Sigmoid colon (tissue), 7 donors: ENCODE results near the gene BSND. TPM values are rescaled to one million over a fixed set of nuclear protein-coding genes. Genes with fewer than 3 reads are reported as not detected.

Source experiments
- DNase-seq: peaks from one replicate; pipeline ENCODE4 v3.0.0-alpha.2; 2019
- H3K27ac ChIP-seq, 4 donors: fragments of 200-600 bp; sonication (generic); one replicate each; pipeline ENCODE4 v1.5.1; 2016 to 2019; ENCODE audit warnings: mild to moderate bottlenecking in 1 of 4
- H3K27me3 ChIP-seq, 3 donors: fragments of 200-600 bp; sonication (generic); one replicate each; pipeline ENCODE4 v1.5.1; 2019; ENCODE audit warnings: mild to moderate bottlenecking in 1 of 3
- H3K36me3 ChIP-seq, 4 donors: fragments of 200-600 bp; sonication (generic); one replicate each; pipeline ENCODE4 v1.5.1; 2016 to 2019
- H3K4me1 ChIP-seq, 4 donors: fragments of 200-600 bp; sonication (generic); one replicate each; pipeline ENCODE4 v1.5.1; 2017 to 2019
- H3K4me3 ChIP-seq, 4 donors: fragments of 200-600 bp; sonication (generic); one replicate each; pipeline ENCODE4 v1.5.1; 2017 to 2019; ENCODE audit warnings: mild to moderate bottlenecking in 2 of 4, moderate library complexity in 1 of 4
- H3K9me3 ChIP-seq, 4 donors: fragments of 200-600 bp in 3 of 4; sonication (generic) in 3 of 4; one replicate each; pipeline versions ENCODE4 v1.5.1 to v1.6.1; 2013 to 2019
- EP300 ChIP-seq, 4 donors: sonication (generic); formaldehyde crosslinking; IDR thresholded peaks; one replicate each; pipeline ENCODE4 v1.6.1; 2017; ENCODE audit warnings: antibody characterized with exemption in 4 of 4
- POLR2A ChIP-seq, 2 donors: fragments of 450-650 bp; IDR thresholded peaks; one replicate each; pipeline ENCODE4 v1.6.1; 2016; ENCODE audit warnings: antibody characterized with exemption in 2 of 2, mild to moderate bottlenecking in 2 of 2, moderate library complexity in 2 of 2
- POLR2AphosphoS5 ChIP-seq, 4 donors: sonication (generic); formaldehyde crosslinking; IDR thresholded peaks; one replicate each; pipeline ENCODE4 v1.6.1; 2017; ENCODE audit warnings: antibody characterized with exemption in 4 of 4
- WGBS, 2 donors: extraction: QIAGEN DNeasy Blood & Tissue Kit; methylation state at CpG; one replicate each; pipeline ENCODE4 v1.1.7; 2013; 5-methylcytosine and 5-hydroxymethylcytosine counted together
- intact Hi-C: fragments of 100-400 bp; cut with DNase I; formaldehyde crosslinking; loops from one replicate; pipeline ENCODE4 v1.15.1; 2023
- polyA plus RNA-seq, 3 donors: library from polyadenylated mRNA; stranded (reverse); fragments of 200-250 nt; gene quantifications; one replicate each; pipeline ENCODE4 v1.2.3, GENCODE V29; 2013
- total RNA-seq, 4 donors: library from RNA; depleted of rRNA; stranded (reverse); fragments of >200 nt; gene quantifications; one replicate each; pipeline ENCODE4 v1.1.0, GENCODE V29; 2016
- TF ChIP-seq, protein P1 (sequence below), 4 experiments: fragments of 450-650 bp in 3 of 4; fragments of 200-600 bp in 1 of 4; IDR thresholded peaks; one replicate each; pipeline ENCODE4 v1.5.1; 2016 to 2019; ENCODE audit warnings: antibody characterized with exemption in 4 of 4, mild to moderate bottlenecking in 3 of 4, moderate library complexity in 2 of 4
- donor health status: healthy with polysubstance abuse.
- donor health status: Bipolar disorder and iron deficiency.
- donor health status: healthy.

Gene BSND
- not detected for total RNA-seq
- not detected for polyA plus RNA-seq

DNA sequence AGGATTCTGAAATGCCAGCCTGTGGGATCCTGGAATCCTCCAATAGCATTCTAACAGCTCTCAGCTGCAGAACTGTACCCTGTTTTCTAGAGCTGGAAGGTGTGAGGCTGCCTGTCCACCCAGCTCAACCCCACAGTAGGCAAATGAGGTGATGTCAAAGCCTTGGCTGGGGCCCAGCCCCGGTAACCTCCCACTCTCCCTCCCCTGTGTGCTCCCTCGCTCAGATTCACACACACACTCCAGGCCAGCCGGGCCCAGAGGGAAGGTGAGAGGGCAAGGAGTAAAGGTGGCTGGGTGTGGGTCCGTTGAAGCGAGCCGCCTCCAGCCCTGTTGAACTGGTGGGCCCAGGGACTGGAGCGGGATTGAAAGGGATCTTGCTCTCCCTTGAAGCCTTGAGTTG lies at the start of gene BSND:
Gene BSND, plus strand, starts transcription at position 257 of the 400 bp plus-strand sequence. CDS start 254 bp downstream, outside the sequence.
- WGBS, 2 donors: 43 to 68% methylated on average over 7 of the region's 7 CpGs
- no peak for DNase-seq
- Histone ChIP-seq H3K27me3 (peaks cover 4 to 48% (median 18%) of the 10 kb centered on the region in 3 donors), H3K36me3 (no peaks in the 10 kb centered on the region), H3K4me3 (no peak within 1 kb of the TSS), H3K4me1 (peaks cover 0 to 11% (median 9%) of the 10 kb centered on the region in 4 donors), H3K9me3 (no peaks in the 10 kb centered on the region), H3K27ac (no peak within 1 kb of the TSS)
- intact Hi-C loops: no loop called here
- TF ChIP-seq EP300 (IDR thresholded peaks at IDR 0.05): no peak
- no peak for TF ChIP-seq POLR2A (IDR thresholded peaks at IDR 0.05)
- no peak for TF ChIP-seq POLR2AphosphoS5 (IDR thresholded peaks at IDR 0.05)
- TF ChIP-seq, protein P1, sequence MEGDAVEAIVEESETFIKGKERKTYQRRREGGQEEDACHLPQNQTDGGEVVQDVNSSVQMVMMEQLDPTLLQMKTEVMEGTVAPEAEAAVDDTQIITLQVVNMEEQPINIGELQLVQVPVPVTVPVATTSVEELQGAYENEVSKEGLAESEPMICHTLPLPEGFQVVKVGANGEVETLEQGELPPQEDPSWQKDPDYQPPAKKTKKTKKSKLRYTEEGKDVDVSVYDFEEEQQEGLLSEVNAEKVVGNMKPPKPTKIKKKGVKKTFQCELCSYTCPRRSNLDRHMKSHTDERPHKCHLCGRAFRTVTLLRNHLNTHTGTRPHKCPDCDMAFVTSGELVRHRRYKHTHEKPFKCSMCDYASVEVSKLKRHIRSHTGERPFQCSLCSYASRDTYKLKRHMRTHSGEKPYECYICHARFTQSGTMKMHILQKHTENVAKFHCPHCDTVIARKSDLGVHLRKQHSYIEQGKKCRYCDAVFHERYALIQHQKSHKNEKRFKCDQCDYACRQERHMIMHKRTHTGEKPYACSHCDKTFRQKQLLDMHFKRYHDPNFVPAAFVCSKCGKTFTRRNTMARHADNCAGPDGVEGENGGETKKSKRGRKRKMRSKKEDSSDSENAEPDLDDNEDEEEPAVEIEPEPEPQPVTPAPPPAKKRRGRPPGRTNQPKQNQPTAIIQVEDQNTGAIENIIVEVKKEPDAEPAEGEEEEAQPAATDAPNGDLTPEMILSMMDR (IDR thresholded peaks at IDR 0.05): no peak

DNA sequence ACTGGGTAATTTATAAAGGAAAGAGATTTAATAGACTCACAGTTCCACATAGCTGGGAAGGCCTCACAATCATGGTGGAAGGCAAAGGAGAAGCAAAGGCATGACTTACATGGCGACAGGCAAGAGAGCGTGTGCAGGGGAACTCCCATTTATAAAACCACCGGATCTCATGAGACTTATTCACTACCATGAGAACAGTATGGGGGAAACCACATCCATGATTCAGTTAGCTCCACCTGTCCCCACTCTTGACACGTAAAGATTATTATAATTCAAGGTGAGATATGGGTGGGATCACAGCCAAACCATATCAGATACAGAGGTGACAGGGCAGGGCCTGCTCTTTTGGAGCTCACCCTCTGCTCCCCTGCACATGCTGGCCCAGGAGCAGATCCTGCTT lies 49.7 kb upstream of the BSND start:
- Histone ChIP-seq H3K9me3 (no peaks in the 10 kb centered on the region), H3K36me3 (no peaks in the 10 kb centered on the region), H3K27me3 (no peaks in the 10 kb centered on the region), H3K4me3 (no peak overlapping the region), H3K27ac (no peak overlapping the region), H3K4me1 (peaks cover 0 to 10% (median 6%) of the 10 kb centered on the region in 4 donors)
- TF ChIP-seq, protein P1 (IDR thresholded peaks at IDR 0.05): no peak
- TF ChIP-seq EP300 (IDR thresholded peaks at IDR 0.05) (no peak), POLR2A (IDR thresholded peaks at IDR 0.05) (no peak), POLR2AphosphoS5 (IDR thresholded peaks at IDR 0.05) (no peak)
- 56 to 68% methylated on average over 4 of the region's 4 CpGs for WGBS, 2 donors
- no peak for DNase-seq
- intact Hi-C loops: no loop called here

DNA sequence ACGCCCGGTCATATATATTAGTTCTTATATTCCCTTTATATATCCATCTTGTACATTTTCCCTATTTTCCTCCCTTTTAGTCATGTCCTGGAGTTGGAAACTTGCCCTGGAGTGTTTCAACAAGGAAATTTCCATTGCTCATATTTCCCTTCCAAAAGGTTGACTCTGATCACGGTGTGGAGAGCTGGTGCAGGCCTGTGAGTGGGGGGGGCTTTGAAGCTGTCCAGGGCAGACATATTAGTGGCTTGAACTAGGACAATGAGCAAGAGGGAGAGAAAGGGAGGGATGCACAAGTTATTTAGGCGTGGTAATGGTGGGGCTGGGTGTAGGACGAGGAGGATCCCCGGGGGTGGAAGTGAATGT lies 48.7 kb upstream of the BSND start:
- Histone ChIP-seq H3K27ac (peak overlapping the region in 2 of 4 donors; percentile 44 to 58), H3K36me3 (no peaks in the 10 kb centered on the region), H3K9me3 (no peaks in the 10 kb centered on the region), H3K27me3 (no peaks in the 10 kb centered on the region), H3K4me3 (peak overlapping the region in 1 of 4 donors; percentile 22), H3K4me1 (peaks cover 0 to 10% (median 6%) of the 10 kb centered on the region in 4 donors)
- intact Hi-C loops: loop anchor here (1.0 to 2.0 kb wide), 2 partner anchors 46 to 73 kb away; no protein-coding TSS in a partner anchor
- DNase-seq: no peak
- WGBS, 2 donors: 64 to 76% methylated on average over 6 of the region's 6 CpGs
- TF ChIP-seq POLR2AphosphoS5 (IDR thresholded peaks at IDR 0.05): no peak
- TF ChIP-seq POLR2A (IDR thresholded peaks at IDR 0.05): no peak
- TF ChIP-seq EP300 (IDR thresholded peaks at IDR 0.05): no peak
- TF ChIP-seq, protein P1 (IDR thresholded peaks at IDR 0.05): no peak

DNA sequence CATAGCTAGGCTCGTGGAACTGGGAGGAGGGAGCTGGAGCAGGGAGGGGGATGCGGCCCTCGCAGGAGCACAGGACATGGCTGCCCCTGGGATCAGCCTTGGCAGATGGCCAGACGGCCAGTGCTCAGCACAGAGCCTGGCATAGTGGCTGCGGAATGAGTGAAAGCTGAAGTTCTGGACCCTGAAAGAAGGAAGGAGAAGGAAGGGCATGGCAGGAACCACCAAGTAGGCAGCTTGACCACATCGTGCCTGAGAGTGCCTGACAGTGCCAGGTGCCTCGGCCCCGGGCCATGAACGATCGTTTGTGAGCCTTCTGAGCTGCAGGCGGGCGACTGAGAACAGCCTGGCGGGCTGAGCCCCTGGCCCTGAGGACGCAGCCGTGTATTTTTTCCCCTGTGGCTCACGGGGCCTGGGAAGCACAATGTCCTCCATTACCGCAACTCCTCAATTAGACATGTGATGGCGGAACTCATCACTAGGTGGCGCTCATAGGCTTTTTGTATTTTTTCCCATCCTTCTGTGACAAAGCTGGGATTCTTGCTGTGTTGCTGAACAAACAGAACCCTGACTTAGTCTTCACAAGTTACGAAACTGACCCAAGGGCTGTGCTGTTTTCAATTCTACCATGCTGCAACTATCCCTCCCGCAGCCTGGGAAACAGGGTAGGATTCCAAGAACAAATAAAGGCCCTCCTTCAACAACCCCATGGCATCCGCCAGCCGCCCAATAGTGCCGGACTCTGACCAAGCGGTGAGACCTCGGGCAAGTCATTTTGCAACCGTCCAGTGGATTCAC lies 48.2 kb upstream of the BSND start:
- DNase-seq: peak; percentile 81
- intact Hi-C loops: loop anchor here (1.0 to 2.0 kb wide), 2 partner anchors 46 to 72 kb away; no protein-coding TSS in a partner anchor
- H3K27ac ChIP-seq: peak overlapping the region in 3 of 4 donors; percentile 17 to 58 (median 44)
- peaks cover 0 to 10% (median 6%) of the 10 kb centered on the region in 4 donors for H3K4me1 ChIP-seq
- no peaks in the 10 kb centered on the region for H3K36me3 ChIP-seq
- WGBS, 2 donors: 29 to 44% methylated on average over 27 of the region's 27 CpGs
- no peaks in the 10 kb centered on the region for H3K9me3 ChIP-seq
- TF ChIP-seq EP300 (IDR thresholded peaks at IDR 0.05) (no peak), POLR2A (IDR thresholded peaks at IDR 0.05) (no peak)
- TF ChIP-seq, protein P1 (IDR thresholded peaks at IDR 0.05): peak; percentile 62 to 84 (median 72)
- H3K4me3 ChIP-seq: peak overlapping the region in 3 of 4 donors; percentile 3 to 22 (median 19)
- no peaks in the 10 kb centered on the region for H3K27me3 ChIP-seq
